ENCODE data around the gene ATP5ME.
"Not testable (repeated sequence)": the region's sequence is repeated elsewhere in the genome, so short reads cannot be mapped to it uniquely, and the experiment has no call there.

ATP5ME gene

GRCh38 chr4:705278-706082 is 31.4 kb upstream of the ATP5ME start, which contains the start of gene PCGF3:
Gene PCGF3, plus strand, starts transcription at chr4:705832. Its CDS starts 27,849 bp downstream, at chr4:733681.
- DNase-seq (ENCODE audit: extremely low read depth in 1 of 2, low read depth in 1 of 2), result peak; percentile 93 to 95

DNA sequence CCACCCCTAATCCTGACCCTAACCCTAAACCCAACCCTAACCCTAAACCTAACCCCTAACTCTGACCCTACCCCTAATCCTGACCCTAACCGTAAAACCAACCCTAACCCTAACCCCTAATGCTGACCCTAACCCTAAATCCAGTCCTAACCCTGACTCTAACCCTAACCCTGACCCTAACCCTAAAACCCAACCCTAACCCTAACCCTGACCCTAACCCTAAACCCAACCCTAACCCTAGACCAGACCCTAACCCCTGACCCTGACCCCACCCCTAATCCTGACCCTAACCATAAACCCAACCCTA is 30.8 kb upstream of the ATP5ME start:
- DNase-seq (ENCODE audit: extremely low read depth in 1 of 2, low read depth in 1 of 2), result no peak

DNA sequence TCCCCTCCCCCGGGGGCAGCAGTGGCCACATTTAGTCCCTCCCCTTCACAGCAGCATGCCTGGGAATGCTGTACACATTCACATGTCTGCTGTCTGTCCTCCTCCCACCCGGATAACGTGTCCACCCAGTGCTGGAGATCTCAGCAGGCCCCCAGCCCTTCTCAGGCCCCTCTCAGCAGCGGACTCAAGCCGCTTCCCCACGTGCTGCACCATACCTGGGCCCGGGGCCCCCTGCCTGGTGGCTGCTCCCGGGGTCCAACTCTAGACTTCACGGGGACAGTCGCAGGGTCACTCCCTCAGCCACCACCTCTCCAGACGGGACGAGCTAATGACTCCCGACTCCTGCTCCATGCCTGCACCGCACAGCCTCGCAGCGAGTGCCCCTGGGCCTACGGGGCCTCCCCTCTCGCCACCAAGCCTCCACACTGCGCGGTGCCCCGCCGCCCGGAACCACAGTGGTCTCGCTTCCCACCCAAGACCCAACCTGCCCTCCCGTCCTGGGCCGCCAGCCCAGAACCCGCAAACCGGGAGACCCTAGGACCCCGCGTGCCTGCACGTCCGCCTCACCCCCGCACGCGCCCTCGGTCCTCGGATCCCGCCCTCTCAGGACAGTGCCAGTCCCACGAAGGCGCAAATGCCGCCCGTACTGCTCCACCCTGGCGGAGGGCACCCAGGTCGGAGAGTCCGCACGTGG is 30.3 kb upstream of the ATP5ME start:
- DNase-seq (ENCODE audit: extremely low read depth in 1 of 2, low read depth in 1 of 2), result no peak

GRCh38 chr4:703336-704197 is 29.5 kb upstream of the ATP5ME start:
- DNase-seq (ENCODE audit: extremely low read depth in 1 of 2, low read depth in 1 of 2), result no peak

GRCh38 chr4:702618-703048 is 28.6 kb upstream of the ATP5ME start:
- DNase-seq (ENCODE audit: extremely low read depth in 1 of 2, low read depth in 1 of 2), result no peak

GRCh38 chr4:700587-701264 is 26.6 kb upstream of the ATP5ME start:
- DNase-seq (ENCODE audit: extremely low read depth in 1 of 2, low read depth in 1 of 2), result no peak

GRCh38 chr4:699816-700580 is 25.9 kb upstream of the ATP5ME start:
- no peak for DNase-seq (ENCODE audit: extremely low read depth in 1 of 2, low read depth in 1 of 2)

GRCh38 chr4:694341-694940 is 20.4 kb upstream of the ATP5ME start:
- not testable (repeated sequence) for DNase-seq (ENCODE audit: extremely low read depth in 1 of 2, low read depth in 1 of 2)

DNA sequence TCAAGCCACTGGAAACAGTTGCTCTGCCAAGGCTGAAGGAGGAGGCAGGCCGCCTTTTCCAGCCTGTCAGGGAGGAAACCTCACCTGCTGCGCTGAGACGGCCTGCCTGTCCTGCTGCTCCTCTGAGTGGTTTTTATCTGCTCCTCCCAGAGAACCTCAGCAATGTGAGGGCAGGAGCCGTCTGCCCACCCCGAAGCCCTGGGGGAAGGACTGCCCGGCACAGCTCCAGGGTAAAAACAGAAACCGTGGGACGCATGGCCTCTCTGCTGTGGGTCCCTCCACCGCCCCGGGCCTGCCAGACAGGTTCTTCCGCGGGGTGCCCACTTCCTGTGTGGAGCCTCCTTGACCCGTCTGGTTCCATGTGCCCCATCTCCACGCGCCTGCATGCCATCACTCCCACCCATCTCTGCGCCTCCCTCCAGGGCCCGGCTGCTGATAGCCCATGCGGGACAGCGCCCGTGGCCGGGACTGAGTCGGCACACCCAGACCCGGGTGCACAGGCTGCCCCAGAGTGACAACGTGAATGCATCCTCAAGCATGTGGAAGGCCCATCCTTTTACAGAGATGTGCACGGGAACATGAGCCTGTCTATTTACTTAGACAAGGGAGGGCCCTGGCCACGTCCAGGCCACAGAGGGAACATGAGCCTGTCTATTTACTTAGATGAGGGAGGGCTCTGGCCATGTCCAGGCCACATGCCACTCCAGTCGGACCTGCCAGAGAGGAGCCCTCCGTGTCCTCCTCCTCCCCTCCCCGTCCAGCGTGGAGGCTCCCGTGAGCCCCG is 18.9 kb upstream of the ATP5ME start:
- no peak for DNase-seq (ENCODE audit: extremely low read depth in 1 of 2, low read depth in 1 of 2)

GRCh38 chr4:689723-690122 is 15.6 kb upstream of the ATP5ME start:
- no peak for DNase-seq (ENCODE audit: extremely low read depth in 1 of 2, low read depth in 1 of 2)

DNA sequence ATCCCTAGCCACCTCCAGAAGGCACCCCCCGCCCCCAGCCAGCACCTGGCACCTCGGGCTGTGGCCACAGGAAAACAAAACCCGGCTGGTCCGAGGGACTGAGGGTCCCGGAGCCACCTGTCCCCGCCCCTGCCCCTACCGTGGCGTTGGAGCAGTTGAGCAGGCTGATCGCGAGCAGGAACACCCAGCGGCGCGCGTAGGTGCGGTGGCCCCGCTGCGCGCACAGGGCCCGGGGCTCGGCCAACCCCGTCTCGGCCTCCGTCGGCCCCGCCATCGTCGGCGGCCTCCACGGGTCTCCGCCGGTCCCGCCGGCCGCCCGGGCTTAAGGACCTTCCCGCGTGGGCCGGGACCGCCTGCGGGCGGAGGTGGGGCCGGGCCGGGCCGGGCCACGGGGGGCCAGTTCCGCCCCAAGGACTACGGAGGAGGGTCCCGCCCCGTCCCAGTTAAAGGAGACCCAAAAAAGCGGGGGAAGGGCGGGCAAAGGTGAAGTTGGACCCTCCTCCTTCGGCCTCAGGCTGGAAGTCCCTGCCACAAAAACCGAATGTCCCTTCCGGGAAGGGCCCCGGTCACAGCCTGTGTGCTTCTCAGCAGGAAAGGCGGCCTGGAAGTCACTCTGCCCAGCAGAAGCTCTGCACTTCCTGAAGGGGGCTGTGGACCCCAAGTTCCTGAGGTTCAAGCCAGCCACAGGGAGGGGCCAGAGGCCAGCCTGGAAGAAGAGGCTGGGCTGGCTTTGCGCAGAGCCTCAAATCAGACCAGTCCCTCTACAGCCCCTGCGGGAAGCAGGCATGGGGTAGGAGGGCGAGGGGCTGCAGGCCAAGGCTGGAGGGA is 15.0 kb upstream of the ATP5ME start, which contains the start of gene SLC49A3:
TSS of gene SLC49A3 (minus strand) at position 298 of the 828 bp plus-strand sequence. CDS start at position 274, 24 bp downstream.
- DNase-seq (ENCODE audit: extremely low read depth in 1 of 2, low read depth in 1 of 2), result no peak

DNA sequence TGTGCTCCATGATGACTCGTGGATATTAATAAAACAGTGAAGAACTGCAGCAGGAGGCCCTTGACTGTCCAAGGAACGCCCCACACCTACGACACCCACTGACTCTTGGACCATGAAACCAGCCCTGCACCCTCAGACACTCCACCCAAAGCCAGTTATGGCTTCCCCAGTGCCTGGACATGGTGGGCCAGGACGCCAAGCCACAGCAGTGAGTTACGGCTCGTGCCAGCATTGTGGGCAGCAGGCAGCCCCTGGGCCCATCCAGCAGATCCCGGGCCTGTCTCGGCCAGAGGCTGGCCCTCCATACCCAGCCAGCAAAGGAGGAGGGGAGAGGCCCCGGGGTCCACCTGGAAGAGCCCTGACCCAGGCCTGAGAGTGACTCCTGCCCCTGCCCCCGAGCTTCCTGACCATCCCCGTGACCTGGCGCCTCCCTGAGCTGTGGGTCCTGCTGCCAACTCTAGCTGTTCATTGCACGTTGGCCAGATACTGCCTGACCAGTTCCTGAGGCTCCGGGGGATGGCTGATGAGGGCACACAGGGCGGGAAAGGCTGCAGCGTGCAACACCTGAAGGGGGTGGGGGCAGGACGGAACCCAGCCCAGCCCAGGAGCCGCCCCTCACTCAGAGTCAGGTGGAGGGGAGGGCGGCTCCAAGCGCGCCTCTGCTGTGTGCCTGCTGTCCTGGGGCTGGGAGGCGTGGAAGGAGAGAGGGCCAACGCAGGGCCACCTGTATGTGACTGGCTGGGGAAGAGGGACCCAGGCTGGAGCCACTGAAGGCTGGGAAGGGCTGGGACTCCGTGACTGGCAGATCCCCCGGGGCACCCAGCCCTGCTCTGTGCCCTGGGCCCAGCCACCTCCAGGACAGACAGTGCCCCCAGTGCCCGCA is 14.1 kb upstream of the ATP5ME start:
- DNase-seq (ENCODE audit: extremely low read depth in 1 of 2, low read depth in 1 of 2), result no peak

GRCh38 chr4:687048-687970 is 13.2 kb upstream of the ATP5ME start:
- no peak for DNase-seq (ENCODE audit: extremely low read depth in 1 of 2, low read depth in 1 of 2)

GRCh38 chr4:686413-687040 is 12.5 kb upstream of the ATP5ME start:
- no peak for DNase-seq (ENCODE audit: extremely low read depth in 1 of 2, low read depth in 1 of 2)

GRCh38 chr4:685679-686412 is 11.8 kb upstream of the ATP5ME start:
- no peak for DNase-seq (ENCODE audit: extremely low read depth in 1 of 2, low read depth in 1 of 2)
